Ureter (tissue), 1 donor: ENCODE data around the gene SEPTIN8. TPM values are rescaled to one million over a fixed set of nuclear protein-coding genes. Genes with fewer than 3 reads are reported as not detected.
"Not testable (repeated sequence)": the region's sequence is repeated elsewhere in the genome, so short reads cannot be mapped to it uniquely, and the experiment has no call there.

Experiments used
- DNase-seq: peaks from one replicate; pipeline ENCODE4 v3.0.0-alpha.2; 2020; ENCODE audit warnings: low spot score
- total RNA-seq: library from RNA; stranded (reverse); gene quantifications from one replicate; pipeline ENCODE4 v1.2.4, GENCODE V29; 2023
- donor health status: DM: yes; HTN: yes; CAD: no.

Gene SEPTIN8
- total RNA-seq, 1 donor from 2014 or later, result 170 TPM

- no peak for DNase-seq
Observed at GRCh38 chr5:132812781-132813598, 36.0 kb upstream of the SEPTIN8 start, which contains the start of gene SOWAHA. SOWAHA (plus strand) TSS chr5:132813302; CDS start chr5:132813622, 320 bp downstream.

GRCh38 chr5:132812123-132812765 lies 35.2 kb upstream of the SEPTIN8 start:
- DNase-seq, result no peak

GRCh38 chr5:132810605-132811004 lies 33.6 kb upstream of the SEPTIN8 start:
- DNase-seq, result no peak

GRCh38 chr5:132808866-132809265 lies 31.8 kb upstream of the SEPTIN8 start:
- DNase-seq, result no peak

- DNase-seq, result no peak
Observed at GRCh38 chr5:132808448-132808847, 31.4 kb upstream of the SEPTIN8 start.

GRCh38 chr5:132807163-132807838 lies 30.3 kb upstream of the SEPTIN8 start:
- DNase-seq, result no peak

- not testable (repeated sequence) for DNase-seq
Observed at GRCh38 chr5:132806804-132807162, 29.7 kb upstream of the SEPTIN8 start.

GRCh38 chr5:132805872-132806271 lies 28.8 kb upstream of the SEPTIN8 start:
- not testable (repeated sequence) for DNase-seq

GRCh38 chr5:132804219-132804618 lies 27.2 kb upstream of the SEPTIN8 start:
- DNase-seq, result not testable (repeated sequence)

- DNase-seq, result not testable (repeated sequence)
Observed at GRCh38 chr5:132802685-132803066, 25.6 kb upstream of the SEPTIN8 start.

- no peak for DNase-seq
Observed at GRCh38 chr5:132802044-132802684, 25.1 kb upstream of the SEPTIN8 start.

GRCh38 chr5:132800545-132800944 lies 23.5 kb upstream of the SEPTIN8 start:
- DNase-seq, result no peak

- DNase-seq, result no peak
Observed at GRCh38 chr5:132799392-132799791, 22.4 kb upstream of the SEPTIN8 start.

- DNase-seq, result no peak
Observed at GRCh38 chr5:132797651-132798050, 20.6 kb upstream of the SEPTIN8 start.

GRCh38 chr5:132791026-132791425 lies 14.0 kb upstream of the SEPTIN8 start:
- no peak for DNase-seq

GRCh38 chr5:132790201-132790865 lies 13.3 kb upstream of the SEPTIN8 start:
- DNase-seq, result no peak

- no peak for DNase-seq
Observed at GRCh38 chr5:132788990-132789886, 12.2 kb upstream of the SEPTIN8 start.

- DNase-seq, result no peak
Observed at GRCh38 chr5:132788508-132788907, 11.5 kb upstream of the SEPTIN8 start.

GRCh38 chr5:132787076-132787475 lies 10.0 kb upstream of the SEPTIN8 start:
- DNase-seq, result no peak

- no peak for DNase-seq
Observed at GRCh38 chr5:132785864-132786263, 8.8 kb upstream of the SEPTIN8 start.

GRCh38 chr5:132785365-132785764 lies 8.3 kb upstream of the SEPTIN8 start:
- DNase-seq, result no peak
